GM23338 (cell line): ENCODE data around the gene LYZ.

Experiments
- CTCF ChIP-seq, 2 experiments: fragments of 200-600 bp in 1 of 2; sonication (generic) in 1 of 2; conservative IDR thresholded peaks; 2 replicates each; pipeline versions ENCODE4 v1.5.1 to v1.6.1; 2016 to 2017; ENCODE audit warnings: antibody characterized with exemption in 2 of 2, low read depth in 2 of 2, mild to moderate bottlenecking in 2 of 2, moderate library complexity in 1 of 2
- EZH2 ChIP-seq: fragments of 200-600 bp; sonication (generic); IDR thresholded peaks from one replicate; pipeline ENCODE4 v1.8.0; 2017; ENCODE audit warnings: antibody characterized with exemption, mild to moderate bottlenecking, low read depth; ENCODE audit not compliant: unreplicated experiment
- EZH2phosphoT487 ChIP-seq: fragments of 200-600 bp; sonication (generic); IDR thresholded peaks from one replicate; pipeline ENCODE4 v1.8.1; 2018; ENCODE audit warnings: antibody characterized with exemption; ENCODE audit not compliant: unreplicated experiment
- POLR2AphosphoS5 ChIP-seq: IDR thresholded peaks from 2 replicates; pipeline ENCODE4 v1.6.1; 2016; ENCODE audit warnings: antibody characterized with exemption, low read depth

- no peak for TF ChIP-seq CTCF (conservative IDR thresholded peaks at IDR 0.05; ENCODE audit: low read depth in 2 of 2)
- TF ChIP-seq POLR2AphosphoS5: no peak
- TF ChIP-seq EZH2: no peak
- no peak for TF ChIP-seq EZH2phosphoT487
Measured at GRCh38 chr12:69368171-69368570, 20.0 kb downstream of the LYZ start.
